Fibroblast of lung (primary cell): ENCODE data around the gene PBXIP1. TPM values are rescaled to one million over a fixed set of nuclear protein-coding genes. Genes with fewer than 3 reads are reported as not detected.
A peak's percentile ranks its signal among the peaks of the same experiment; 100 is the strongest.

ENCODE experiments used
- DNase-seq, 2 donors: peaks; one replicate each; pipeline versions ENCODE4 v3.0.0 to v3.0.0-alpha.2; 2010; ENCODE audit warnings: low read depth in 2 of 2
- H2AFZ ChIP-seq: 2 replicates; pipeline ENCODE4 v1.5.1; 2012; ENCODE audit warnings: low read length, control low read depth, inconsistent platforms
- H3K27ac ChIP-seq: 2 replicates; pipeline ENCODE4 v1.5.1; 2011; ENCODE audit warnings: low read length, control low read depth; ENCODE audit not compliant: insufficient read depth
- H3K27me3 ChIP-seq: 2 replicates; pipeline ENCODE4 v1.5.1; 2011; ENCODE audit warnings: mild to moderate bottlenecking, low read length; ENCODE audit not compliant: control insufficient read depth, insufficient read depth
- H3K36me3 ChIP-seq: 2 replicates; pipeline ENCODE4 v1.5.1; 2011; ENCODE audit warnings: low read length; ENCODE audit not compliant: control insufficient read depth, insufficient read depth
- H3K4me1 ChIP-seq: 2 replicates; pipeline ENCODE4 v1.5.1; 2011; ENCODE audit warnings: low read length; ENCODE audit not compliant: control insufficient read depth, insufficient read depth; ENCODE audit errors: extremely low read depth
- H3K4me2 ChIP-seq: 2 replicates; pipeline ENCODE4 v1.5.1; 2011; ENCODE audit warnings: low read length, control low read depth; ENCODE audit not compliant: insufficient read depth; ENCODE audit errors: extremely low read depth
- H3K4me3 ChIP-seq, 4 experiments: fragments of 200-600 bp in 1 of 4; sonication (generic) in 1 of 4; replicated peaks in 1 of 4; 2 replicates each; pipeline ENCODE4 v1.5.1; 2011 to 2016; ENCODE audit warnings: low read length in 4 of 4, low read depth in 3 of 4, mild to moderate bottlenecking in 3 of 4, control low read depth in 2 of 4, inconsistent platforms in 1 of 4, mixed read lengths in 1 of 4; ENCODE audit not compliant: insufficient read depth in 1 of 4; ENCODE audit errors: control extremely low read depth in 1 of 4
- H3K79me2 ChIP-seq: 2 replicates; pipeline ENCODE4 v1.5.1; 2012; ENCODE audit warnings: mild to moderate bottlenecking, low read length, inconsistent platforms; ENCODE audit not compliant: control insufficient read depth, insufficient read depth
- H3K9ac ChIP-seq: 2 replicates; pipeline ENCODE4 v1.5.1; 2011; ENCODE audit warnings: mild to moderate bottlenecking, low read length, control low read depth; ENCODE audit not compliant: insufficient read depth
- H3K9me3 ChIP-seq: 2 replicates; pipeline ENCODE4 v1.5.1; 2012; ENCODE audit warnings: low read depth, low read length; ENCODE audit not compliant: control insufficient read depth, insufficient read depth
- H4K20me1 ChIP-seq: 2 replicates; pipeline ENCODE4 v1.5.1; 2011; ENCODE audit warnings: low read length; ENCODE audit not compliant: control insufficient read depth, insufficient read depth; ENCODE audit errors: extremely low read depth
- EZH2 ChIP-seq: IDR thresholded peaks from 2 replicates; pipeline ENCODE4 v1.5.1; 2012; ENCODE audit warnings: low read length, control low read depth, mild to moderate bottlenecking; ENCODE audit errors: missing control alignments
- polyA plus RNA-seq, 2 donors: library from polyadenylated mRNA; depleted of rRNA in 1 of 2; stranded (reverse) in 1 of 2; unstranded in 1 of 2; fragments of >200 nt; gene quantifications; 2 replicates each; pipeline ENCODE4 v1.2.1, GENCODE V29; 2011 to 2012; ENCODE audit warnings: missing spikeins in 1 of 2
- total RNA-seq: library from RNA; depleted of rRNA; stranded (reverse); fragments of >200 nt; gene quantifications from 2 replicates; pipeline ENCODE4 v1.2.1, GENCODE V29; 2014
- TF ChIP-seq, protein P1 (sequence below), 2 donors: IDR thresholded peaks in 1 of 2; conservative IDR thresholded peaks in 1 of 2; 1 replicate in 1 of 2; 2 replicates in 1 of 2; pipeline ENCODE4 v1.5.1; 2011 to 2012; ENCODE audit warnings: low read length in 2 of 2, control low read depth in 1 of 2, inconsistent platforms in 1 of 2, low read depth in 1 of 2, mild to moderate bottlenecking in 1 of 2

The PBXIP1 gene
- total and polyA plus RNA-seq, 2 donors (not counting 1 experiment from before 2014, with no cell fraction given) = 32.8 to 106 TPM

DNA sequence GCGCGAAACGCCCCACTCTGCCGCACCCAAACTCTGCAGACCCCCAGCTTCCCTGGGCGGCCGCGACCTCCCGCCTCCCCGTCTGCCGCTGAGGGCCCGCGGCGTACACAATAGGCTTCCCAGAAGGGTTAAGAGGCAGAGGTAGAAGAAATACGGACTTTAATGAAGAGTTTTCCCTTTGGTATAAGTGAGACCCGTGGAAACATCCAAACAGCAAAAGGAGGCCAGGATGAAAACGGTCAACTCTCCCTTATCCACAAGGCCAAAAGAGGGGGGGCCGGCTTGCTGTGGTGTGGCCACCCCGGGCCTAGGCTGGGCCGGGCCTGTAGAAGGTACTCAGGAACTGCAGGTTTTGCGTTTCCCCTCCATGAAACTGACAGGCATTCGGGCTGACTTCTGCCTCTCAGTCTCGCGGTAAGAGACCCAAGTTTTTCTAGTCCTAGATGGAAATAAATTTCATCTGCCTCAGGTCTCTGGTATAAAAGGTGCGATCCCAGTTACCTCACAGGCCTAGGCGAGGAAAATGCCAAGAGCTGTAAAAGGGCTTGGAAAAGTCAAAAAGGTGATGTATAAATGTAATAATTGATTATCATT is 6.4 kb upstream of the PBXIP1 start:
- H3K9ac ChIP-seq = peak overlapping the region; percentile 97
- peaks cover 5% of the 10 kb centered on the region for H3K4me1 ChIP-seq
- H3K4me2 ChIP-seq = peak overlapping the region; percentile 98
- peak overlapping the region; percentile 44 to 83 (median 76) for H3K4me3 ChIP-seq
- H3K9me3 ChIP-seq = no peaks in the 10 kb centered on the region
- peaks cover 29% of the 10 kb centered on the region for H3K36me3 ChIP-seq
- peaks cover 27% of the 10 kb centered on the region for H3K79me2 ChIP-seq
- no peaks in the 10 kb centered on the region for H3K27me3 ChIP-seq
- H4K20me1 ChIP-seq = no peaks in the 10 kb centered on the region
- no peak overlapping the region for H2AFZ ChIP-seq
- peak overlapping the region; percentile 91 for H3K27ac ChIP-seq
- TF ChIP-seq, protein P1, sequence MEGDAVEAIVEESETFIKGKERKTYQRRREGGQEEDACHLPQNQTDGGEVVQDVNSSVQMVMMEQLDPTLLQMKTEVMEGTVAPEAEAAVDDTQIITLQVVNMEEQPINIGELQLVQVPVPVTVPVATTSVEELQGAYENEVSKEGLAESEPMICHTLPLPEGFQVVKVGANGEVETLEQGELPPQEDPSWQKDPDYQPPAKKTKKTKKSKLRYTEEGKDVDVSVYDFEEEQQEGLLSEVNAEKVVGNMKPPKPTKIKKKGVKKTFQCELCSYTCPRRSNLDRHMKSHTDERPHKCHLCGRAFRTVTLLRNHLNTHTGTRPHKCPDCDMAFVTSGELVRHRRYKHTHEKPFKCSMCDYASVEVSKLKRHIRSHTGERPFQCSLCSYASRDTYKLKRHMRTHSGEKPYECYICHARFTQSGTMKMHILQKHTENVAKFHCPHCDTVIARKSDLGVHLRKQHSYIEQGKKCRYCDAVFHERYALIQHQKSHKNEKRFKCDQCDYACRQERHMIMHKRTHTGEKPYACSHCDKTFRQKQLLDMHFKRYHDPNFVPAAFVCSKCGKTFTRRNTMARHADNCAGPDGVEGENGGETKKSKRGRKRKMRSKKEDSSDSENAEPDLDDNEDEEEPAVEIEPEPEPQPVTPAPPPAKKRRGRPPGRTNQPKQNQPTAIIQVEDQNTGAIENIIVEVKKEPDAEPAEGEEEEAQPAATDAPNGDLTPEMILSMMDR (conservative IDR thresholded peaks at IDR 0.05 in 1 of 2, IDR thresholded peaks at IDR 0.05 in 1 of 2; ENCODE audit: low read depth in 1 of 2, low read length in 2 of 2) = no peak
- TF ChIP-seq EZH2 = no peak
- DNase-seq = peak in 1 of 2 donors; percentile 24

DNA sequence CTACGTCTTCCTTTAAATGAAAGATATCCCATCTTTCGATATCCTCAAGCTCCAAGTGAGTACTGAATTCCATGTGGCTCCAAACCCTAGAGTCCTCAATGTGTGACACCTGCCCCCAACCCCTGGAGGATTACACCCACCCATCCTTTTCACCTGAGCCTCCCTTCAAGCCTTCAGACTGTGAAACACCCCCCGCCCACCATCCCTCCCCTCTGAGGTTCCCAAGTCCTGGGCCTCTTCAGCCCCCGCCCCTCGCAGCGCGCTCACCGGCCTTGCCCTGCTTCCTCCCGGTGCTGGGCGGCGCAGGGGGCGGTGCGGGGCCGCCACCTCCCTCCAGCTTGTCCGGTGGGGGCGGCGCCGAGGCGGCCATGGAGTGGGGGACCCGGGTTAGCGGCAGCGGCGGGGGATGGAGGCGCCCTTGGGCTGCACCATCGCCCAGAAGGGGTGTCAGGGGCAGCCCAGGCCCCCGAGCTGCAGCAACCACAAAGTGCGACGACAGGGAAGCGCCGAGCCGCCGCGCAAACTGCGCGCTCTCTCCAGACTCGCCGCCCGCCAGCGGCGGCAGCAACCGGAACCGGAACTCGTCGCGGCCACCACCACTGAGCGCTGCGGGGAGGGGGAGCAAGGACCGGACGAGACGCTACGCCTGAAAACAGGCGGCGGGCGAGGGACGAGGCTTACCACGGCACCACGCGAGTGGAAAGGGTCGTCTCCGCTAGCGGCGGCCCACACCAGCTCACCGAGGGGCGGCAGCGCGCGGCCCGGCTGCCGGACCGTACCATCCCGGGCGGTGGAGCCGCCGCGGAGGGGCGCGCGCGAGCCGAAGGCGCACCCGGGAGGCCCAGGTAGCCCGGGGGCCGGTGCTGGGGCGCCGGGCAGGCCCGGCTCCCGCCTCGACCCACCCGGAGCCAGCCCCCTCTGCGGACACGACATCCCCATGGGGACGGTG is 5.6 kb upstream of the PBXIP1 start, which contains the start of gene PYGO2:
PYGO2 (minus strand) TSS at position 576 of the 949 bp plus-strand sequence; CDS start at position 370, 206 bp downstream.
- Histone ChIP-seq H3K27me3 (no peaks in the 10 kb centered on the region), H3K4me1 (peaks cover 8% of the 10 kb centered on the region), H3K27ac (peak within 1 kb of the TSS; percentile 91), H3K36me3 (peaks cover 22% of the 10 kb centered on the region), H2AFZ (peak within 1 kb of the TSS; percentile 42), H3K79me2 (peaks cover 19% of the 10 kb centered on the region), H4K20me1 (no peaks in the 10 kb centered on the region), H3K9ac (peak within 1 kb of the TSS; percentile 97), H3K4me3 (peak within 1 kb of the TSS; percentile 76 to 88 (median 80)), H3K4me2 (peak within 1 kb of the TSS; percentile 98), H3K9me3 (no peaks in the 10 kb centered on the region)
- TF ChIP-seq EZH2 = no peak
- TF ChIP-seq, protein P1 (conservative IDR thresholded peaks at IDR 0.05 in 1 of 2, IDR thresholded peaks at IDR 0.05 in 1 of 2; ENCODE audit: low read depth in 1 of 2, low read length in 2 of 2) = peak in 1 of 2 donors; percentile 45
- DNase-seq = peak; percentile 72 to 80
